Hippocampal formation (tissue), 2 donors: ENCODE measurements around the gene AUTS2.
A peak's percentile ranks its signal among the peaks of the same experiment; 100 is the strongest.

Experiments
- DNase-seq, 2 donors: peaks; one replicate each; lab custom pipeline; 2025; lab: John Stamatoyannopoulos, UW

Gene AUTS2

DNA sequence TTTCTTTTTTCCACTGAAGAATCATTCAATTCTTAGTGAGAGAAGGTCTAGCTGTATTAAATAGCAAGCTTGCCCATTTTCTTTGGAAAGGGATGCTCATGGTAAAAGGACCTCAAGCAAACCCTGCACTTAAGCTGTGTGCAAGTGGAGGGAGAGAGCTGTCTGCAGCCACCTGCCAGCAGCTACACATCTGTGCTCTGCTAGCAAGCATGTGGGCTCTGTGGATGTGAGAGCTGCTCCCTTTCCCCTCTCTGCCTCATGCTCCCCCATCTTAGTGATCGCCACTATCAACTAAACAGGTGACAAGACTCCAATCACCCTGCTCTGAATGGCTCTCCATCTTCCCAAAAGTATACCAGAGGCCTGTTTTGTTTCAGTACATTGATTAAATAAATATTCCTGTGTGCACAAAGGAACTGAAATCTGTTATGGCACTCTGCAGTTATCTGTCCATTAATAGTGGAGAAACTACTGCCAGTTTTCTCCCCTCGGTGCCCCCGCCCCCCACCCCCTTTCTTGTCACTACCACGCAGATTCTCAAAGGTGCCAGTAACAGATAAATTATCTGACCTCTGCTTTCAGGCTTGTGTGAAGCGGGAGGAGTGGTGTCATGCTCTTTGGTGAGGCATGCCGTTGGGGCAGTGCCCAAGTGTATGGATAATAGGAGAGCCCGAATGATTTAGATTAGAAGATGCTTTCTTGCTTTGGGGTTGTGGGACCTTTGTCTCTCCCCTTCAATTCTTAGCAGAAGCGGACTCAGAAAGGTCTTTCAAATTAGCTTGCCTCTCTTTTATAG, 26.4 kb downstream of the AUTS2 start:
- no peak for DNase-seq

DNA sequence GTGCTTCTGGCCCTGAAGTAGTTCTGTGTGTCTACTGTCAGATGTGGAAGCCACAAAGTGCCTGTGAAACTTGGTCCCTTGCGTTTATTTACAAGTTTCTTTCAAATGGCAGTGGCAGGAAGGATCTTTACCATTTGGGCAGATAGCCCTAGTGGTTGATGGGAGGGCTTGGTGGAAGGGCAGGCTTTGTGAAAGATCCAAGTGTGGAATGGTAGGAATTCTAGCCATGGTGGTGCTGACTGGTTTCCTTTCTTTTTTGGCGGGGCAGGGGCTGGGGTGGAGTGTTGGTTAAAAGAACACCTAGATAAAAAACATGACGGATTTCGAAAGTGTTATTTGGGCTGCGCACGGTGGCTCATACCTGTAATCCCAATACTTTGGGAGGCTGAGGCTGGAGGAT, 27.0 kb downstream of the AUTS2 start:
- no peak for DNase-seq

DNA sequence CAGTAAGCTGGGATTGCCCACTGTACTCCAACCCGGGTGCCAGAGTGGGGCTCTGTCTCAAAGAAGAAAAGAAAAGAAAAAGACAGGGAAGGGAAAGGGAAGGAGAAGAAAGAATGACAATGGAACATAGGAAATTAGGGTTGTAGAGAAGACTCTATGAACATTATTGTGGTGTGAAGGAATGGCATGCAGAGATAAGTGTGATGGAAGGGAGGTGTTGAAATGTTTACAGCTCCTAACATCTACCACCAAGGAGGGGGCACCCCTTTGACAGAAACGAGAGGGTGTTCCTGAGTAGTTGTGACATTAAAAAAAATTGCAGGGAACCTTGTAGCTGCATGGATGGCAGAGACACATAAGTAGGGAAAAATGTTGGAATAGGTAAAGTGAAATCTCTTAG, 27.5 kb downstream of the AUTS2 start:
- DNase-seq = no peak

DNA sequence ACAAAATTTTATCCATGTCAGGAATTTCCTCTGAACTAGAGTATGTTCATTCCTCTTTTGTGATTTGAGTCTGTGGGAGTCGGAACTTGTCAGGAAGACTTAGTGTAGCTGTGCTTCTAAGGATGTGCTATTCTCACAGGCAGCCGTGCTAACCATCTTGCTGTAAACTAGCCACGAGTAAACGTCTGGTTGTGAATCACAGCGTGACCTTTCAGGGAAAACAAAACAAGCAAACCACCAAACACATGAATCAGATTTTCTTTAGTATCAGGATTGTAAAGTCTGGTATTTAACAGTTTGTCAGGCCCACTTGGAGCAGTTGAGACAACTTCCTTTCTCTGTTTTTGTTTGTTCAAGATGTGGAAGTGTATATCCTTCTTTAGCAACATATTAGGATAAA, 32.0 kb downstream of the AUTS2 start:
- no peak for DNase-seq

DNA sequence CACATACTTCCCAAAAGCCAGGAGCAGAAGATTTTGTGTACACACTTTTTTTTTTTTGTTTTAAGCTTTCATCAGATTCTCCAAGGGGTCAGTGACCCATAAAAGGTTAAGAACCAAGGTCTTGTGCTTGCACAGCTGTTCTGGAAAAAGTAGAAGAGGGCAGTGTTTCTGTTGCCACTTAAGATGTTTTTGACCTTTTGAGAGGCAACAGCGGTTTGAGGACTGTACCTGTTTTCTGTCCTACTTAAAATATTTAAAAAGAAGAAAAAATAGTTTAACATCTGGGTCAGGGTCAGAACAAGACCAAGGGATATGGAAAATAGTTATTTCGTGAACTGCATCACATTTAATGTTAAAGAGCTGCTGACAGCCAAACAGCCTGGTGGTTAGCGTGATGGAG, 32.9 kb downstream of the AUTS2 start:
- no peak for DNase-seq

DNA sequence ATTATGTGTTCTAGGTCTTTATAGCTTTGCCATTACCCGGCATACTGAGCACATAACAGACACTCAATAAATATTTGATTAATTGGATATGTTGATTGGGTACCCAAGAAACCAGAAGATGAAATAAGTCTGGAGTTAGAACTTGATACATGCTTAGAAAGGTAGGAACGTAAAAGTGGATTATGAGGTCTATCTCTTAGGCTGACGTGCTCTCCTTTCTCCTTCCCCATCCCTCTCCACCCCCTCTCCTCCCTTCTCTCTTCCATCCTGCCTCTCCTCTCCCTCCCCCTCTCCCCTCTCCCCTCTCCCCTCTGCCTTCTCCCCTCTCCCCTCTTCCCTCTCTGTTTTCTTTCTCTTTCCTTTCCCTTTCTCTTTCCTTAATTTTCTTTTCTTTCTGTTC, 34.0 kb downstream of the AUTS2 start:
- no peak for DNase-seq

DNA sequence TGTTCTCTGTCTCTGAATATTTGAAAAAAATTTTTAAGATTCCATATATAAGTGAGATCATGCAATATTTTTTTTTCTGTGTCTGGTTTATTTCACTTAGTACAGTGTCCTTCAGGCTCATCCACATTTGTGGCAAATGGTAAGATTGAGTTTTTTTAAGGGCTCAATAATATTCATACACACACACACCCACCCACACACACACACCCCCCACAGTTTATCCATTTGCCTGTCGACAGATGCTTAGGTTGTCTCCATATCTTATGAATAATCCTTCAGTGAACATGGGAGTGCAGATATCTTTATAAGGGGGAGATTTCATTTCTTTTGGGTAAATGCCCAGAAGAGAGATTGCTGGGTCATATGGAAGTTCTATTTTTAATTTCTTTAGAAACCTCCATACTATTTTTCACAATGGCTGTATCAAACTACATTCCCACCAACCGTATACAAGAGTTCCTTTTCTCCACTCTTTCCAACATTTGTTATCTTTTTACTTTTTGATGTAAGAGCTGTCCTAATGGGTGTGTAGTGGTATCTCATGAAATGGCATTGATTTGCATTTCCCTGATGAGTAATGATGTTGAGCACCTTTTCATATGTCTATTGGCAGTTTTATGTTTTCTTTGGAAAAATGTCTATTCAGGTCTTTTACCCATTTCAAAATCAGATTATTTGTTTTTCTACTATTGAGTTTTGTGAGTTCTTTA, 35.0 kb downstream of the AUTS2 start:
- no peak for DNase-seq

DNA sequence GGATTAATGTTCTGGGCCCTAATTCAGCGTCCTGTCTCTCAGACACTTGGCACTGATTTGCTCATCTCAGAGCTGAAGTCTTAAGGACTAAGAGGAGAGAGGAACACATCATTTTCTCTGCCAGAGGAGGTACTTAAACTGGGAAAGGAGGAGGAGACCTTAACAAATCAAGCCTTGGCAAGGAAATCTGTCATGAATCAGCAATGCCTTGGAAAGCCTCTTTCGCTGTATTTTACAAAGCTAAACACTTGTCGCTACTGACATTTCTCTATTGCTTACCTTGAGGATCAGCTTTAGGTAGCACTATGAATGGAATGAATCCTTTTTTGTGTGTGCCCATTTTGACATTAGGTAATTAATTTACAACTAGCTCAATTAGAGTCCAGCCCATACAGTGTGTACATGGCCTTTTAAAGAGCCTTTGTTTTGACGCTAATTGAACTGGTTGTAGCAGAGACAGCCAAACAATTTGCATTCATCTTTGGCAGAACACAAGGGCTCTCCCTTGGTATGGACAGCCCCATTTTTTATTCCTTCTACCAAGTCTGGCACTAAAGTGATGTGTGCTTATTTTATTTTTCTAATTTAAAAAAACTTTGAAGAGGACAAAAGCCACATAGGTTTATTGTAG, 37.4 kb downstream of the AUTS2 start:
- peak in 1 of 2 donors; percentile 52 for DNase-seq

DNA sequence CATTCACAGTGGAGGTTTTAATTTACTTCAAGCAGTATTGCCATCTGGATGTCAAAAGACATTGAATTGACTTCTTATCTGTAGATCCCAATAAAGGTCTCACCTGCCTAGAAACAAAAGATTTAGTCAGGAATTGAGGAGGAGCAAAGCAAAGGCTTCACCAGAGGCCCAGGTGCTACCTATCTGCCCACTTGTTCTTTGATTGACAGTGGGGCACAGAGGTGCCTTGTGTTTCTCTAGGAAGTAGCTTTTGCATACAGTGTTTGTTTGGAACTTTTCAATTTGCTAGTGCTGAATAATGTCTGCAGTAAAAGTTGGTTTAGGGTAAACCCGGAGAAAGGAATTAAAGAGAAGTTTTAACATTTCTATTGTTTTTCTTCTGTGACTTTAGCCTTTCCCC, 40.4 kb downstream of the AUTS2 start:
- no peak for DNase-seq

DNA sequence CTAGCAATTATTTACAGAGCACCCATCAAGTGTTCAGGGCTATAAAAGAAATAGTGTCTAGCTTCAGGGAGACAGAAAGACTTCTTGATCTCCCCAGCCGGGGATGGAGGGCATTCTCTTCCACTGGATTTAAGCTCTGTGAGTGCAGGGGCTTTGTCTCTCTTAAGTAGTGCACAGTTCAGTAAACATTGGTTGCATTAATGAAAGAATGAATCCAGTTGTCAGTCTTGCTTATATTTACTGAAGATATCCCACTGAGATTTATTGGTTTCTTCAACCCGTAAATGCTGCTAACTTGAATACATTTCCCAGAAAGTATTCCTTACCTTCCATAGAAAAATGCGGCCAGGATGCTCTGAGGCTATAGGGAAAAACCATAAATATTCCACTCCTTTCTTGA, 41.9 kb downstream of the AUTS2 start:
- DNase-seq = no peak

DNA sequence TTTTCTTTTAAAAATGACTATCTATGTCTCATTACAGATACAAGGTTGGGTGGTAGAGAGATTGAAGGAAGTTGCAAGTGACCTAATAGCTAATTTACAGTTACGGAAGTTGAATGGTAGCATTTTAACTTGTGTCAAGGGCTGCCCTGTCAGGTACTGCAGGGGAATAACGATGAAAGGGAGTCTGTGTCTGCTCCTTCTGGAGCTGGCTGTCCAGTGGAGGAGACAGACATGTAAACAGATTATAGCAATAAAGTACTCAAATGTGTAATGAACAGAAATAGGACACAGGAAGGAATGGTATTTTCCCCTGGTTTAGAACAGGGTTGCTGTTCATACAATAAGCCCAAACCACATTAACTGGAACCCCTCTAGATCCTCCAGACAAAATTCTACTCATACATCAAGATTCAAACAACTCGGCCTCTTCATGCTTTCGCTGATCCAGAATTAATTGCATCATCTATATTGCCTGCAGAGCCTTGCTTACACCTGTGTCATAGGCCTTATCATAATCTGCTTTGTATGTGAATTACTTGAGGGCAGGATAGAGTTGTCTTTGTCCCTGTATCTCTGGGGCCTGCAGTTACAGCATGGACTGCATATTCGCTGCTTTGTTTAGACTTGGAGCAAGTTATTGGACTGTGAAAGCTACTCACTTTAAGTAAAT, 42.8 kb downstream of the AUTS2 start:
- DNase-seq = no peak

DNA sequence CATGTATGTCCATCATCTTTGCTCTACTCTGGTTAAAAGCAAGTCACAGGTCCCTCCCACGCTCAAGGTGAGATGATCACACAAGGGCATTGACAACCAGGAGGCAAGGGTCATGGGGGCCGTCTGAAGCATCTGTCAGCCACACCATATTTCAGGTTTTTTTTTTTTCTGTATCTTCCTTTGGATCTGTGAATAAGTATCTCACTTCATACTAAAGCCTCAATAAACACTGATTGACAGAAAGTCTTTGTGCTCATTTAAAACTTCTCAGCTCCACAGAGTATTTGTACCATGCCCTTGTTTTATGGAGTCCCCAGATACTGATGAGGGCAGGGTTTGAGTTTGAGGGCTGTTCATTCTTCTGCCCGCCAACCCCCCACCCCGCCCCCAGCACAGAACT, 45.0 kb downstream of the AUTS2 start:
- no peak for DNase-seq

DNA sequence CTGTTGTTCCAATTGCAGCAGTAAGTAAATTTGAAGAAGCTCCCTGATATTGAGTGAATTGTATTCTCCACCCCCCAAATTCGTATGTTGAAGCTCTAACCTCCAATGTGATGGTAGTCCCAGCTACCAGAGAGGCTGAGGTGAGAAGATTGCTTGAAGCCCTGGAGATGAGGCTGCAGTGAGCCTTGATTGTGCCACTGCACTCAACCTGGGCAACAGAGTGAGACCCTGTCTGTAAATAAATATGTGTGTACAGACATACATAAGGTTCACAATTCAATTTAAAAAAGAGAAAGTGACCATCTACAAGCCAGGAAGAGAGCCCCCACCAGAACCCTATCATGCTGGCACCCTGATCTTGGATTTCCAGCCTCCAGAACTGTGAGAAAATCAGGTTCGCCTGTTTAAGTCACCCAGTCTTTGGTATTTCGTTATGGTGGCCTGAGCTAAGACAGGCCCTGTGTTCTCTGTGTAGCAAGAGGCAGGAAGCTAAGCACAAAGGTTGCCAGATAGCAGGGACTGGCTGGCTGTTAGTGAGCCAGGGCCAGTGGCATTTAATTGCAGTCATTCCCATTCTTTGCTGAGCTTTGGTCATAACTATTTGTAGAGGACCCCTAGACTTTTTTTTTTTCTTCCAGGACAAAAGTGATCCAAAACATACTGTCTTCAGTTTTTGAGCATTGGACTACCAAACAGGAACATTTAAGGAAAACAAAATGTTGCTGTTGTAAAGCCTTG, 45.6 kb downstream of the AUTS2 start:
- DNase-seq = no peak

DNA sequence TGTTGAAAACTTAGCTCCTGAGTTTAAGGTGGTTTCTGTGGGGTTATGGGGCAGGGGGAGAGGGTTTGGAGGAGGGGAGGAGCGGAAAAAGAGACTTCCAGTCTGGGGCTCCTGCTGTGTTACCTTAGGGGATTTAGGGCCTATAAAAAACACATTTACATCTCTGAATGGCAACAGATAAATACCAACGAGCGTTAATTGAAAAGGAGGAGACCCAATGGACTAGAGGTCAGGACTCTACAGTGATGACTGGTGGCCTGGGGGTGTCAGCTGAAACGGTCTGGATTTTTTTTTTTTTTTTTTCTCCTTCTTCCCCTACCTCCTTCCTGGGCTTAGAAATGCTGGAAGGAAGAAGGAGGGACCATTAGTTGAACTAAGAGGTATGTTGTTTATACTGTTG, 47.4 kb downstream of the AUTS2 start:
- DNase-seq = no peak

DNA sequence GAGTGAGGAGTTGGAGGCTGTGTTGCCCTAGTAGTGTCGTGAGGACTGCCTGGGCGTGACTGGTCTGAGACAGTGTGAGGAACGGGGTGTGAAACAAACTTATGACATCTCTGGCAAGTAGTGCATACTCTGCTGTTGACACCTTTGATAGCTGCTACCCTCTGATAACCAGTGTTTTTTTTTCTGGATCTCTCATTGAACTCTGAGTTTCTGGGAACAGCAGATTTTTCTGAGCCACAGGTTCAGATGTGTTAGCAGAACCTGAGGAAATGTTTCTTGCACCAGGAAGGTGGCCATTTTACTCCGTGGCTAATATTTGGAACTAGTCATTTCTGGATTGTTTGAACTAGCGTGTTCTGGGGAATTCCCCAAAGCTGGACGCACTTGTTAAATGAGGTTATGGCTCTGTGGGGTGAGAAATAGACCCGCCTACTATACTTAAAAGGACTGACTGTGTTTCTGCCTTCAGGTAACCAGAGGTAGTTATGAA, 52.9 kb downstream of the AUTS2 start:
- DNase-seq = no peak

DNA sequence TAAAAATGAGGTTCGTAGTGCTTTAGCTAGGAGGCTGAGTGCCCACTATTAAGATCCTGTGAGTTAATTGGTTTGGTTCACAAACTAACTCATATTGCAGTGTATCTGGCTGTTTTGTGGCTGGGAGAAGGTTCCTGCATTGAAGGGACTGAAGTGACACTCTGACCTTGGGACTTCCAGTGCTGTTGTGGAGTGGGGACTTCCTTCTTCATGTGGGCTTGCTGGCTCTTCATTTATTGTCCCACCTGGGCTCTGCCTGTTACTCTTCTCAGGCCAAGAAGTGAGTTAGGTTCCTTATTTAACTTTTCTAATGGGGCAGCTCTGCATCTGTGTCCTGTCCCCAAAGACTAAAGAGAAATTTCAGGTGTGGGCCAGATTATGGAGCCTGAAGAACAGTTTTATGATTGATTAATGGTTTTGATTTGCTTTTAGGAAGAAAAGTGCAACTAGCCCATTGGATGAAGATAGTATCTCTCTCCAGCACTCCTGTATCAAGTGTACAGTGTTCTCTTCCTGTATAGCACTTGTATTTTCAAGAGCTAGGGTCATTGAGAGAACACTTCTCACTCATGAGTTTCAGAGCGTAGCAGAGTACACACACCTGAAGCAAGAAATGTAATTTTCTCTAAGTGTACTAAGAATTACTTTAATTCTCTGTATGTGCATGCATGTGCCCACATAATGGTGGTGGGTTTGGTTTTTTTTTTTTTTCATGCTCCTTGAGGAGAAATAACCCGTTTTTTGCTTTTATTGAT, 54.8 kb downstream of the AUTS2 start:
- DNase-seq = no peak

DNA sequence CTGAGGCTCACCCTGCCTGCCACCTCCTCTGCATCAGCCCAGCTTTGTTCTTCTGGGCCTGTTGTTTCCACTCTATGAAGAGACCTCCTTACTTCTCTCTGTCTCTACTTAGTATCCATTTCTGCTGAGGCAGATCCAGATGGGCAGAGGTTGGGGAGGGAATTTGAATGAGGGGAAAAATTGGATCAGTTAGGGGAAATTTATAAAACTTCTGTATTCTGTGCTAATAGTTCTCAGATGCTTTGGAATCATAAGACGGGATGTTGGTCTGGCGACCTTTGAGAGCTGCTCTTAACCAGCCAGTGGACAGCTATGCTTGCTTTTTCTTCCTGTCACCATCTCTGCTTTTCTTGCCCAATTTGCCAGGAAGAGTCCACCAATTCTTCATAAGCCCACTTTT, 55.5 kb downstream of the AUTS2 start:
- no peak for DNase-seq

DNA sequence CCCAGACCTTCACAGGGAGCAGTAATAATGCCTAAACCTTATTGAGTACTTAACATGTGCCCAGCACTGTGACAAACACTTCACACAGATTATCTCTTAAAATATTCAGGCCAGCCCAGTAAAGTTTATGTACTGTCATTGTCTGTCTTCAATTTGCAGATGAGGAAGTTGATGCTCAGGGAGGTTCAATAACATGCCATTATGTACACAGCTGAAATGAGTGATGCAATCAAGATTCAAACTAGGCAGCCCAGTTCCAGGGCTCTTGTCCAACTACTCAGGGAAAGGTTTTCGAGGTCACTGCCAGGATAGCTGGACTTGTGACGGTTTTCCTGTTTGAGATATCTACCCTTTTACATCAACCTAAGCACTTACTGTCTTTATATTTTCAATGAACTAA, 56.1 kb downstream of the AUTS2 start:
- DNase-seq = no peak

DNA sequence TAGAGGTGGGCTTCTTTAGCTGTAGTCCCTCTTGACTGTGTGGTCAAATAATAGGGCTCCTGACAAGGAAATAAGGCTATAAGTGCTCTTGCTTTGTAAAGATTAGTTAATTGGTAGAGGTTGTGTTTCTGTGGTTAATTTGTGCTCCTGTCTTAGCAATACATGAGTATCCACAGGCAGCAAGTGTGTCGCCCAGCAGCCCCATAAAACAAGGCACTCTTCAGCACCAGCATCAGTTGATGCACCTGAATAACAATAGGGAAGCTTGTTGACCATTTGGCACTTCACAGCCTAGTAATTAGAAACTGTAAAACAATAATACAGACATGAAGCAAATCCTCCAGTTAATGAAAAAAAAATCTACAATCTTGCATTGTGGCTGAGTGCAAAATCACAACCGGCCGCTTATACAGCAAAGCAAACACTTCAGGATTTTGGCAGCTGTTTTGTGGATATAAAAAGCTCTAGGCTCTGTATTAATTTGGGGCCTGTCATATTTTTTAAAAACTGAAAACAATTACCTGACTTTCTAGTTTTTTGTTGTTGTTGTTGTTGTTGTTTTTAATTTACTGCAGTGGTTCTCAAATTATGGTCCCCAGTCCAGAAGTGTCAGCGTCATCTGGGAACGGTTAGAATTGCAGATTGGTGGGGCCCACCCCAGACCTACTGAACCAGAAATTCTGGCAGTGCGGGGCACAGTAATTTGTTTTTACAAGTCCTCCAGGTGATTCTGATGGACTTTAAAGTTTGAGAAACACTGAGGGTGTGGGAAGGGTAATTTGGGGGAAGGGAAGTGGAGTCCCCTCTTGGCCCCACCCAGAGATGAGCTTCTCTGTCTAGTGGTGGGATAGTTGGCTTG, 56.8 kb downstream of the AUTS2 start:
- no peak for DNase-seq

DNA sequence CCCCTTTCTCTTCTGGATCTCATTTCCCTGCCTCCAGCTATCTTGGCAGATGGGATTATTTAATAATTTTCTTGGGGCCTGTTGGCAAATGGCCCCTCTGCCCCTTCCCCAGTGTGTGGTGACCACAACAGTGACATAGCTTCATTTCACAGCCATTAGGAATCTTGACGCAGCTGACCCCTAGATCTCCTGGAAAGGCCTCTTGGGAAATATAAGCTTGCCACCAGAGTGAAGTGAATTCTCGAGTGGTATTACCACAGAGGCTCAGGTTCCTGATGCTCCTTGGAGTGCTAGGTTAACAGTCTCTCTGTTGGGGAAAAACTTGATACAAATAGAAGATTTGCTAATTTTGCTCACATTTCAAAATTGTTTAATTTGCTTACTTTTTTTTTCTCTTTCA, 57.8 kb downstream of the AUTS2 start:
- DNase-seq = no peak
